ENCODE results near the gene WFS1. TPM values are rescaled to one million over a fixed set of nuclear protein-coding genes. Genes with fewer than 3 reads are reported as not detected.

The WFS1 gene, protein sequence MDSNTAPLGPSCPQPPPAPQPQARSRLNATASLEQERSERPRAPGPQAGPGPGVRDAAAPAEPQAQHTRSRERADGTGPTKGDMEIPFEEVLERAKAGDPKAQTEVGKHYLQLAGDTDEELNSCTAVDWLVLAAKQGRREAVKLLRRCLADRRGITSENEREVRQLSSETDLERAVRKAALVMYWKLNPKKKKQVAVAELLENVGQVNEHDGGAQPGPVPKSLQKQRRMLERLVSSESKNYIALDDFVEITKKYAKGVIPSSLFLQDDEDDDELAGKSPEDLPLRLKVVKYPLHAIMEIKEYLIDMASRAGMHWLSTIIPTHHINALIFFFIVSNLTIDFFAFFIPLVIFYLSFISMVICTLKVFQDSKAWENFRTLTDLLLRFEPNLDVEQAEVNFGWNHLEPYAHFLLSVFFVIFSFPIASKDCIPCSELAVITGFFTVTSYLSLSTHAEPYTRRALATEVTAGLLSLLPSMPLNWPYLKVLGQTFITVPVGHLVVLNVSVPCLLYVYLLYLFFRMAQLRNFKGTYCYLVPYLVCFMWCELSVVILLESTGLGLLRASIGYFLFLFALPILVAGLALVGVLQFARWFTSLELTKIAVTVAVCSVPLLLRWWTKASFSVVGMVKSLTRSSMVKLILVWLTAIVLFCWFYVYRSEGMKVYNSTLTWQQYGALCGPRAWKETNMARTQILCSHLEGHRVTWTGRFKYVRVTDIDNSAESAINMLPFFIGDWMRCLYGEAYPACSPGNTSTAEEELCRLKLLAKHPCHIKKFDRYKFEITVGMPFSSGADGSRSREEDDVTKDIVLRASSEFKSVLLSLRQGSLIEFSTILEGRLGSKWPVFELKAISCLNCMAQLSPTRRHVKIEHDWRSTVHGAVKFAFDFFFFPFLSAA
- 22.9 TPM for polyA plus RNA-seq (ENCODE audit: insufficient read length)

DNA sequence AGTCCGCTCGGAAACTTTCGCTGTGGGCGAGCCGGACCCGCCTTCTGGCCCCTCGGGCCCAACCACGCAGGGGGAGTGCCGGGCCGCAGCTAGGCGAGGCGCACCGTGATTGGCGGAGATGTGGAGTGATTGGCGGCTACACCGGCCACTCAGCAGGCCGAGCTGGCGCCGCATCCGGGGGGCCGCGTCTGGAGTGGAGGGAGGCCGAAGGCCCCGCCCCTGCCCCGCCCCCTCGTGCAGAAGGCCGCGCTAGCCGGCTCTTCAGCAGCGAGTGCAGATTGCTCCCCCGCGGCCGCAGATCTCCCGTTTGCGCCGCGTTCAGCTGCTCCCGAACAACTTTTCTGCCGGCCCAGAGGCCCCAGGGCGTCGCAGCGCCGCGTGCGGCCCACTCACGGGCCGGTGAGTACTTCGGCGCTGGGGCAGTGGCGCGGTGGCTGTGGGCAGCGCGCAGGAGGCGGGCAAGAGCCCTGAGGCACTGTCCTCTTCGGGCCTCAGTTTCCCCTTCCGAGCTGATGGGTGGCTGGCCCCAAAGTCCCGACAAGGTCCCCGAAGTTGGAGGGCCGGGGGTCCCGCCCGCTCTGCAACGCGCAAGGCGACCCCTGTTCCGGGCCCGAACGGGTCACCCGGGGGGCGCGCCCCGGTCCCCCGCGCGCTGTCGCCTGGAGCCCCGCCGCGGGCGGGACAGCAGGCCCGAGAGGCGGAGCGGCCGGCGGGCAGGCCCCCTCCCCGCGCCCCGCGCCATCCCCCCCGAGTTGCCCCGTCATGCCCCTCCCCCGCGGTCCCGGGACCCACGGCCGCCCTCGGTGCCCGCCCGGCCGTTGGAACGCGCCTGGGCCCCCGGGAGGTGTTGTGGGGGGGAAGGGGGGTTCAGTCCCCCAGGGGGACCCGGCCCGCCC lies at the start of gene WFS1:
TSS of gene WFS1 (plus strand) at position 235 of the 896 bp plus-strand sequence. CDS start 7,606 bp downstream, outside the sequence.
- peak; percentile 99 for DNase-seq

GRCh38 chr4:6221301-6221850 lies 48.3 kb upstream of the WFS1 start:
- no peak for DNase-seq

GRCh38 chr4:6221851-6222760 lies 47.5 kb upstream of the WFS1 start:
- no peak for DNase-seq

- DNase-seq: no peak
Measured at GRCh38 chr4:6222761-6223292, 46.8 kb upstream of the WFS1 start.

- no peak for DNase-seq
Measured at GRCh38 chr4:6224735-6225134, 44.9 kb upstream of the WFS1 start.

DNA sequence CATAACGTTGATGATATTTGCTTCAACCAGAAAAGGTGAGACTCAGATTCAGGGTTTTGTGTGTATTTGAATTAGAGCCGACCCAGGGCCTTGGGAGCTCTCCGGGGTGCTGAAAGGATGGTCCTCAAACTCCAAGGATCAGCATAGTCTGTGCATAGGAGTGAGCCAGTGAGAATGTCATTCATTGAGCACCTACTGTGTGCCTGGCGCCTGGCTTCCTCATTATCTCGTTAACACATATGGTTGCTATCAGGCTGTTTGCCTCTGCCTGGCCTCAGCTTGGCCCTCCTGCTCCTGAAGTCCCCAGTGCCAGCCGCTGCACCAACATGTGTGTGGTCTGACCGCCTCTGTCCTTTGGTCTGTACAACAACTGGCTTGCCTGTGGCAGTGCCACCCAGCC lies 44.2 kb upstream of the WFS1 start:
- peak; percentile 23 for DNase-seq

- no peak for DNase-seq
Measured at GRCh38 chr4:6226506-6226905, 43.1 kb upstream of the WFS1 start.

GRCh38 chr4:6227412-6228157 lies 42.1 kb upstream of the WFS1 start:
- no peak for DNase-seq

DNA sequence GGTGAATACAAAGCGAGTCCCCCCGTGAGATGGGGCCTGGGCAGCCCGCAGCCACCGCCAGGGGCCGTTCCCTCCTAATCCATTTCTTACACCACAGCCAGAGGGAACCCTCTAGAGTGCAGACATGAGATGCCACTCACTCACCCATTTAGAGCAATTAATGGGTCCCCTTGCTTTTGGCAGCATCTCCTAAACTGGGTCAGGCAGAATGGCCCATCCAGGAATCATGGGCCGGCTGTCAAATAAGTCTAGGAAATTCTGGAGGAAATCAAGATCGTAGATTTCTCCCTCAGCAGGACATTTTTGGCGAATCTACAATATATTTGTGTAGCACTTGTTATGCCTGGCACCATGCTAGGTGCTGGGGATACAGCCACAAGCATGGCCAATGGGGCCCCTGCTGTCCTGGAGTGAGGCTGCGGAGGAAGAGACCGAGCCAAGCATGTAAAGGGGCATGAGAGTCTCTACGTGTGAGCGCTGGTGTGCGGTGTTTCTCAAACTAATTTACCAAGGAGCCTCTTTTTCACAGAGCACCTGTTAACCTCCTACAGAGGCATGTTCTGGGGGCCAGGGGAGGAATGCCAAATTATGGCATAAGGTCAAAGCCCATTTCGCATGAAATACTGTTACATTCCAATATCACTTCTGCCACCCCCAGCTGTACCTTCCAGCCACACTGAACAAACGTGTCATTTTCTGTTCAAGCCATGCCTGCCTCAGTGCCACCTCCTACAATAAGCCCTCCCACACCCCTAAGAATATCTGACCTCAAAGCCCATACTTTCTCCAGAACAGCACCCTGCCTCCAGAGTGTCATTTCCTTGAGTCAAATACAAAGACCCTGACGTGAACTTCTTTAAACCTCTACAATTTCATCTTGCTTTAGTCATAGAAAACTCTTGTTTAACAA lies 41.2 kb upstream of the WFS1 start:
- DNase-seq: no peak

GRCh38 chr4:6229095-6229494 lies 40.6 kb upstream of the WFS1 start:
- DNase-seq: peak; percentile 8

DNA sequence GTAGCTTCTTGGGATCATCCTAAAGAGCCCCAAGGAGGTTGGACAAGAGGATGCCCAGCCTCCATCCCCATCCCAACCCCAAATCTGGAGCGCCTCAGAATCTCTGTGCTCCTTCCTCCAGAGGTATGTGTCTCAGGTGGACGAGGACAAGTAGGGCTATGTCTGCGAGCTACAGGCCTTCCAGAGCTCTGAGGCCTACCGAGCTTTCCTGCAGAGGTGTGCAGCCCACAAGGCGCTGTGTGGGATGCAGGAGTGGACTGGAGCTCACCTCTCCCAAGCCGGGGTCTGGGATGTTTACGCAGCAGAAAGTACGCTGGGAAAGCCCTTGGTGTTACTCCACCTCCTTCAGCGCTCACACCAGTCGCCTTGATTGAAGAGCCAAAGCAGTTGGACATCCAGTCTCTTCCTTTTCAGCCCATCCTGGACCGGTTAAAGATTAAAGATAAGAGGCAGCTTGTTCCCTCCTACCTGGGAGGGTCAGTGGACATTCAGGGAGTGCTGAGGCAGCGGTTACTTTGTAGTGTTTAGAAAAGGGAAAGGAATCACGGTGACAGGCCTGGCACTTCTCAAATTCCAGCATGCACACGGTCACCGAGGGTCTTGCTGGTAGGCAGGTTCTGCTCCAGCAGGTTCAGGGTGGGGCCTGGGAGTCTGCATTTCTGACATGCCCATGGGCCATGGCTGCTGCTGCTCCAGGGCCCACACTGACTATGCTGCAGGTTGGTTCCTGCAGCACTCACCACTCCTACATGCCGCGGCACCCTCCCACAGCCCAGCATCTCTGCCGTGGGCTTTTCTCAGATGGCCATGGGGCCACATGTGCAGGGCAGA lies 39.8 kb upstream of the WFS1 start:
- no peak for DNase-seq

- DNase-seq: no peak
Measured at GRCh38 chr4:6230502-6230785, 39.2 kb upstream of the WFS1 start.

DNA sequence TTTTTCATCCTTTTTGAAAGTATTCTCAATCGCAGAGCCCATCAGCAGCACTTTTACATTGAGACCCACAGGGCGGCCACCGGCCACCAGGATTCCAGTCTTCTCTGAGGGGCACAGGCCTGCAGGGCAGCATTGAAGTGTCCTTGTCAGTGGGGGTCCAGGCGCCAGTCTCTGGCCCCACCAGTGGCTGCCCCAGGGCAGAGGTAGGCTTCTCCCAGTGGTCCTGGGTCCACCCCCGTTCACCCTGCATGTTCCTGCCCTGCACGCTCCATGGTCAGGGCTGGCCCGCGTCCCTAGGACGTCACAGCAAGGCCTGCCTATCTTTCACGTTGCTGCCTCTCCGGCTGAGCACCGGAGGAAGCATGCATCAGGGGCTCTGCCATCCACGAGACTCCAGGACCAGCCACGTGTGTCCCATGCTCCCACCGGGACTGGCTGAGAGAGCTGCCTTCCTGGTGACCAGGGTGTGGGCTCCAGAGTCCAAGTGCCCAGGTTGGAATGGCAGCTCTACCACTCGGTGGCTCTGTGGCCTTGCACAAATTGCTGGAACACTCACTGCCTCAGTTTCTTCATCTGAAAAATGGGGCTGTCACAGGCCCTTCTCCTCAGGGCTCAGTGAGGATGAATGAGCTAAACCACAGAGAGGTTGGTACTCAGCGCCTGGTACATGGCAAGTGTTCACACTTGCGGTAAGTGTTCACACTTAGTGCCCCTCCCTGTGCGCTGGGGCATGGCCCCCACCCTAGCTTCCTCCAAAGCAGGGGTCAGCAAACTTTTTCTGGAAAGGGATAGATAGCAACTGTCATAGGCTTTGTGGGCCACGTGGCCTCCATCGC lies 38.6 kb upstream of the WFS1 start:
- no peak for DNase-seq

GRCh38 chr4:6231663-6232165 lies 37.9 kb upstream of the WFS1 start:
- no peak for DNase-seq

DNA sequence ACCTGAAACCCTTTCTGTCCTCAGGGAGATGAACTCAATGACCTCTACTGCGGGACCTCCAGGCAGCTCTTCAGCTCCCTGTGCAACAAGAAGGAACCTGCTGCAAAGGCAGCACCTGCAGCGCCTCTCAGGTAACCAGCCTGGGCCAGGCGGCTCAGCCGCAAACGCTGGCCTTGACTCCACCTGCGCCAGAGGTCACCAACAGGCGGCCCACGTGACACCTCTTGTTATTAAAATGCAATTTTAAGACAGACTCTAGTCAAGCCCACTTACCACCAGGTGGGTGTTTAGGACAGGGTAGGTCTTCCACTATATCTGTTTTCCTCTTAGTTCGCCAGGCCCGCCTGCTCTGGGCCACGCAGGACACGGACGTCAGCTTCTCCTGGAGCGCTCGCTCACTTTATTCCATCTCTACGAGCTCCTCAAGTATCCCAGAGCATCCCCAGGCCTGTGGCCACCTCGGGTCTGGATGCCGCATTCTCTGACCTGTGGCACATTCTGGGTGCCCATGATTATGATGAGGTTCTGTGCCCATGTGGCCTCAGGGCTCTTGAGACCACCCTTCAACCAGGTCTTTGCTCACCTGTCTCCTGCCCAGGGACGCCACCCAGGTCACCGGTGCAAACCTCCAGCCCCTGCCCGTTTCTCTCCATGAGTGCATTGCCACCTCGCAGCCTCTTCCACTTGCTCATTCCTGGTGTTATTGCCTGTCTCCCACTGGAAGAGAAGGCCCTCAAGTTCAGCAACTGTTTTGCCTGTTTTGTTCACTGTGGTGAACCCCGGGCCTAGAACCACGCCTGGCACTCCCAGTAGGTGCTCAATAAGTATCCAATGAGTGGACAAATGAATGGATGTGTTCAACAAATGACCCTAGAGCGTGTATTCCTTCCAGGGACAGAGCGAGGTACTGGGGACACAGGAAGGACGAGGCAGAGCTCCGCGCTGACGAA lies 36.5 kb upstream of the WFS1 start:
- no peak for DNase-seq

- no peak for DNase-seq
Measured at GRCh38 chr4:6233929-6234328, 35.7 kb upstream of the WFS1 start.
